Measurements from ENCODE around the gene KIFAP3. TPM values are rescaled to one million over a fixed set of nuclear protein-coding genes. Genes with fewer than 3 reads are reported as not detected.
A peak's percentile ranks its signal among the peaks of the same experiment; 100 is the strongest.
"Not testable (repeated sequence)": the region's sequence is repeated elsewhere in the genome, so short reads cannot be mapped to it uniquely, and the experiment has no call there.

KIFAP3 gene
- 14.5 TPM for total RNA-seq

DNA sequence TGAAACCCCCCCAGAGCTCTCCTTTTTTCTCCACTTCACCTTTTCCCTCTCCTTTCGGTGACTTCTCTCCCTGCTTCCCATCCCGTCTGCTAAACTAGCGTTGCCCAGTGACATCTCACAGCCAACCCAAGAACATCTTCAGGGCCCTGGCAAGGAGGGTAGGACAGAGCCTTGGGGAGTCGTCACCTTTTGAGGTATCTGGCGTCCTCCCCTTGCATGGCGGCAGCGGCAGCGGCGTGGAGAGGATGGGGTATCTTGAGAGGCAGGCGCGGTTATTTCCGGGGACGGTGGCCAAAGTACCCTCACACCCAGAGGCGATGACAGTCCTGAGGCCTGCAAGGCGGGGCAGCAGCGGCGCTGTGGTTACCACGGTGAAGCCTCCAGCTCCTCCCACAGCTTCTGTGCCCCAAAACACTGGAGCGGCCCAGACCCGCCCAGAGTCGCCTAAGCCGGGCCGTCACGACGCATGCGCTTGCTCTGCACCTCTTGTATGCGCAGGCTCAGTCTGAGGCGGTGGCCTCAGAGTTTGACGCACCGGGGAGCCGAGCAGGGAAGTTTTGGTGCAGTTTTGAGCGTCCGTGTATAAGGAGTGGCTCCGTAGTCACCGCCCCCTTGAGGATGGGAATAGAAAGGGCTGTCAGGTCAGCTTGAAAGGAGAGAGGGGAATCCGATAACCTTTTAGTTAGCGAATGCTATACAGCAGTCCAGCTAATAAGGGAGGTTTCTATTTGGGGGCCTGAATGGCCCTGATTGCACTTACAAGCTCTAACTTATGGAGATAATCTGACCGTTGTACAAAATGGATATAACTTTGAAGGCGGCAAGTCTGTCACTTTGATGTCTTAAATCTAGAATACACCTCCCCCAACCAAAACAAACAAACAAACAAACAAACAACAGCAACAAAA, at the start of gene KIFAP3:
KIFAP3 (minus strand) TSS at position 446 of the 908 bp plus-strand sequence; CDS start at position 218, 228 bp downstream.
- DNase-seq (ENCODE audit: low read depth in 2 of 3, low spot score in 2 of 3): peak; percentile 92 to 99 (median 99)

DNA sequence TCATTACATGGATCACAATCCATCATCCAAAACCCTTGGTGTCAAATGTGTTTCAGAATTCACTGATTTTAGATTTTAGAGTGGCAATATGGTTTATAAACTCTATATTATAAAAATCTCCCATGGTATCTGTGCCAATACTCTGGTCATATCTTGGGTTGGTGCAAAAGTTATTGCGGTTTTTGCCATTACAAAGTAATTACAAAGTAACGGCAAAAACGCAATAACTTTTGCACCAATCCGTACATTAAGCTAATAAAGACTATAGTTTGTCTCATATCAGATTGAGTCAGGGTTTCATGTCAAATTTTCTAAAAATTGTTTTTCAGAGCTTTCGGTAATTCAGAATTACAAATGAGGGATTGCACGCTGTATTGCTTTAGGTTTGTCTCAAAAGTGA, 47.9 kb upstream of the KIFAP3 start:
- no peak for DNase-seq (ENCODE audit: low read depth in 2 of 3, low spot score in 2 of 3)

DNA sequence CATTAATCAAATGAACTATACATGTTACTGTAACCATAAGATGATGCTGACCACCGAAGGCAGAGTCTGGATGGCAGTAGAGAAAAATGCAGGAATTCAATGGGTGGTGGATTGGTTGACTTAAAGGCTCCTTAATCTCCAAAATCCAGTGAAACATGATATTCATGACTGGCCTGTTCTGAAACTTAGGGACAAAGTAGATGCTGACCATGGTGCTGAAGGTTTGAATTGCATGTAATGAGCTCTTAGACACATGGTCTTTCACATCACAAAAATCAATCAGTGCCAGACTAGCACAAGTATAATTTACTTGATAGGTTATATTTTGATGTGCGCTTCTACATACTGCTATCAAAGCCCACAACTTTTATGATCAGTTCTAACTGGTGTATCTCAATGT, 40.4 kb upstream of the KIFAP3 start:
- no peak for DNase-seq (ENCODE audit: low read depth in 2 of 3, low spot score in 2 of 3)

DNA sequence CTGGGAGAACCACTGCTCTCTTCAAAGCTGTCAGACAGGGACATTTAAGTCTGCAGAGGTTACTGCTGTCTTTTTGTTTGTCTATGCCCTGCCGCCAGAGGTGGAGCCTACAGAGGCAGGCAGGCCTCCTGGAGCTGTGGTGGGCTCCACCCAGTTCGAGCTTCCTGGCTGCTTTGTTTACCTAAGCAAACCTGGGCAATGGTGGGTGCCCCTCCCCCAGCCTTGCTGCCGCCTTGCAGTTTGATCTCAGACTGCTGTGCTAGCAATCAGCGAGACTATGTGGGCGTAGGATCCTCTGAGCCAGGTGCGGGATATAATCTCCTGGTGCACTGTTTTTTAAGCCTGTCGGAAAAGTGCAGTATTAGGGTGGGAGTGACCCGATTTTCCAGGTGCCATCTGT, 38.6 kb upstream of the KIFAP3 start:
- DNase-seq (ENCODE audit: low read depth in 2 of 3, low spot score in 2 of 3): not testable (repeated sequence)

DNA sequence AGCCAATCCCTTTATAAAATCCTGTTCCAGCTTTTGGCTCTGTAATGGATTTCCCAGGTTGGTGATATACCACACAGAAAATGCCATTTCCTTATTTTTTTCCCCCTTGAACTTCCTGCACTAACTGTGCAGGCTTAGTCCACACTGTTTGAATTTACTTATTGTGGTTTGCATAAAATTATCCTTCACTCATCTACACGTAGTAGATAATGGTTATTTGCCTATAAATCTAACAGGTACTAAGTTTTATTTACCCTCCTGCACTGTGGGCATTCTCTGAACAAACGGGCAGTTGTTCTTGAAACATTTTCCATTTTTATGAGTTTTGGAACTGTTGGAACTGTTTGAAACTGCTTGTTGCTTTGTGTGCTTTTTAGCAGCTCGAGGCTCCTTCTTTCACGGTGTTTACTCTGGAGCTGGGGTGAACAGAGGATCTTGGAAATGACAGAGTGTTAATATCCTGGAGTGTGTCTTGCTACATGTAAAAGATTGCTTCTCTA, 23.0 kb upstream of the KIFAP3 start:
- no peak for DNase-seq (ENCODE audit: low read depth in 2 of 3, low spot score in 2 of 3)

DNA sequence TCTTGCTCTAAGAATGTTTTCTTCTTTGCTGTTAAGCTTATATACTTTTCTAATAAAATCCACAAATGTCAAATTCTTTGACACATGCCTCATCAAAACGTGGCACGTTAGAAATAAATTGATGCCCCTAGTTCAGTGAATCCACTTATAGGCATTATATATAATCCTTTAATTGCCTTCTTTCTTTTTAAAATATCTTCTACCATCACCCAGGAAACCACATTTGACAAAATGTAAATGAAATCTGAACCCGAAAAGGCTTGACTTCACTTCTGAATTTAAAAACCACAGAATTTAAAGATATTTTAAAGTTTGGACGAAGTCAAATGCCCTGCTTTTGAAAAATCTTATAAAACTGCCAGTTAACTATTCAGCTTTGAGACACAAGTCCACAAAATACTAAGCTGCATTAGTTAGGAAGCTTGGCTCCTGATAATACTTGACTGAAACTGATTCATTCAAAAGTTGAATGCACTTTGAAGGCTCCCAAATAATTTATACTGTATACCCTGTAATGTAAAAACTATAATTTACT, 22.4 kb upstream of the KIFAP3 start:
- no peak for DNase-seq (ENCODE audit: low read depth in 2 of 3, low spot score in 2 of 3)

GRCh38 chr1:170095976-170096748, 21.7 kb upstream of the KIFAP3 start:
- no peak for DNase-seq (ENCODE audit: low read depth in 2 of 3, low spot score in 2 of 3)

DNA sequence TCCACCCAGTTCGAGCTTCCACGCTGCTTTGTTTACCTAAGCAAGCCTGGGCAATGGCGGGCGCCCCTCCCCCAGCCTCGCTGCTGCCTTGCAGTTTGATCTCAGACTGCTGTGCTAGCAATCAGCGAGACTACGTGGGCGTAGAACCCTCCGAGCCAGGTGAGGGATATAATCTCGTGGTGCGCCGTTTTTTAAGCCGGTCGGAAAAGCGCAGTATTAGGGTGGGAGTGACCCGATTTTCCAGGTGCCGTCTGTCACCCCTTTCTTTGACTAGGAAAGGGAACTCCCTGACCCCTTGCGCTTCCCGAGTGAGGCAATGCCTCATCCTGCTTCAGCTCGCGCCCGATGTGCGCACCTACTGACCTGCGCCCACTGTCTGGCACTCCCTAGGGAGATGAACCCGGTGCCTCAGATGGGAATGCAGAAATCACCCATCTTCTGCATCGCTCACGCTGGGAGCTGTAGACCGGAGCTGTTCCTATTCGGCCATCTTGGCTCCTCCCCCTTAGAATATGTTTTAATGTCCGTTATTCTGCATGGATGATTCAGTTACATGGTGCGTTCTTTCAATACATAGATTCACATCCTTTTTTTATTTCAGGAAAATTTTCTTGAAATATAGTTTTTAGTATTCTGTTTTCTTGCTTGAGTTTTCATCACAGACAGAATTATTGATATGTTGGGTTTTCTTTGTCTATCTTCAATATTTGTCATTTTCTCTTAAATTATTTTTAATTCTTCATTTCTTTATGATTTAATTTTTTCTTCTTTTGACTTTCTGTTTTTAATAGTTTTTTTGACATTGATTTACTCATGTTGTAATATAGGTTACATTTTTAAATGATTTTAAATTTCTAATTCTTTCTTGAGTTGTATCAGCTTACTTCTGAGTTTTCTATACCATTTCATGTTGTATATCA, 20.5 kb upstream of the KIFAP3 start:
- DNase-seq (ENCODE audit: low read depth in 2 of 3, low spot score in 2 of 3): not testable (repeated sequence)

DNA sequence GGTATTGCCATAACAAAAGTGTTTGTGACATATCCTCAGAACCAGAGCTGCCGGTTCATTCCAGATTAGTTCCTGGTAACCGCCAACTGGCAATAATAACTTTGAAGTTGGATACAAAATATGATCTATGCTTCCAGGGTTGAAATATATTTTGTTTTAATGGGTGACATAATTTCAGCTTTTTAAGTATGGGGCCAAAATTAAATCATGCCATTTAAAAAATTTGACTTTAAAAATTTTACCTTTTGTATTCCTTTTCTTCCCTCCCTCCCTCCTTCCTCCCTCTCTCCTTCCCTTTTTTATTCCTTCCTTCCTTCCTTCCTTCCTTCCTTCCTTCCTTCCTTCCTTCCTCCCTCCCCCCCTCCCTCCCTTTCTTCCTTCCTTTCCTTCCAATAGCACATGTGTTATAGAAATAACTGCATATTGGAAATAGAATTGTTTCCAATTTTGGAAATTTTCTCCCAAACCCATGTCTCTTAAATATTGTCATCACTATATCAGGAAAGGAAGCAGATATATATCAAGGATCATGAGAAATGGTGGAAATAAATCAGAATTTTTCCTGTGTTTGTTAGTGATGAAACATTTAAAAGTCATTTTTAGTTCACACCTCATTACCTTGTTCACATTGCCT, 12.0 kb upstream of the KIFAP3 start:
- no peak for DNase-seq (ENCODE audit: low read depth in 2 of 3, low spot score in 2 of 3)

GRCh38 chr1:170085091-170085490, 10.6 kb upstream of the KIFAP3 start:
- no peak for DNase-seq (ENCODE audit: low read depth in 2 of 3, low spot score in 2 of 3)

DNA sequence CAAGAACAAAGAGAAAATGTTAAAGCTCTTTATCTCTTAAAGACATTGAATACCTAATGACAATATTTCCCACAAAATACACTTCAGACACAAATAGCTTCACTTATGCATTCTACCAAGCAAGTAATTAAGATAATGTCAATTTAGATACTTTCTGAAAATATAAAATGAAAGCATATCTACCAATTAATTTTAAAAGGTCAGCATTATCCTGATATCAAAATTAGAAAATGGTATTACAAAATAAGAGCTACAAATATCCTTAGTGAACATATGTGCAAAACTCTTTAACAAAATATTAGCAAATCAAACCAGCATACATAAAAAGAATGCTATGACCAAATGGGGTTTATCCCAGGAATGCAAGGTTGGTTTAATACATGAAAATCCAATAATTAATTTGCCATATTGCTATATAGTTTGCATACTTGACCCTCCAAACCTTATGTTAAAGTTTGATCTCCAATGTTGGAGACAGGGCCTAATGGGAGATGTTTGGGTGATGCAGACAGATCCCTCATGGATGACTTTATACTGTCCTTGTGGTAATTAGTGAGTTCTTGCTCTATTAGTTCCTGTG, 4.2 kb upstream of the KIFAP3 start:
- DNase-seq (ENCODE audit: low read depth in 2 of 3, low spot score in 2 of 3): no peak

DNA sequence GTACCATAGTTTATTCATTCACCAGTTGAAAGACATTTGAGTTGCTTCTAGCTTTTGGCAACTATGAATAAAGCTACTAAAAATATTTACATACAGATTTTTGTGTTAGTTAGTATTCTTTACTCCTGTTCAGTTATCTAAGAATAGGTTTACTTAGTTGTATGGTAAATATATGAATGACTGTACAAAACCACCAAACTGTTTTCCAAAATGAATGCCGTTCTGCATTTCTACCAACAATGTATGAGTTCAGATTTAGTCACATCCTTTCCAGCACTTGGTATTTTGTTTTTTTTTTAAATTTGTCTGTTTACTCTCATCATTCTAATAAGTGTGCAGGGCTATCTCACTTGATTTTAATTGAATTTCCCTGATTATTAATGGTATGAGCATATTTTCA, 3.4 kb upstream of the KIFAP3 start:
- DNase-seq (ENCODE audit: low read depth in 2 of 3, low spot score in 2 of 3): no peak

- DNase-seq (ENCODE audit: low read depth in 2 of 3, low spot score in 2 of 3): not testable (repeated sequence)
Measured at GRCh38 chr1:170076952-170077351, 2.5 kb upstream of the KIFAP3 start.

DNA sequence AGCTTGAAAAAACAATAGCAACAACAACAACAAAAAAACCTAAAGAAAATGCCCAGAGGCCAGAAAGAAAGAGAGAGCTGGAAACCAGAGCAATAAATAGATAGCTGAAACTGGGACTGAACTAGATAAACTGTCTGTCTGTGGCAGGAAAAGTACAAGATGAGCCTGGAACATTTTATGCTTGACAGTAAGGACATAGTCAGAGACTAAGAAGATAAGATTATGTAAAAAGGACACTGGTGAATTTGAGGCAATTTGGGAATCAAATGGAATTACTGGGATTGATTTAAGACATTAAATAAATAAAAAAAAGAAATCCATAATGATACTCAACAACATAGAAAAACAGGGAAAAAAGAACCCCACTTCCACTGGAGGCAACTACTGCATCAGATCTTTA, 1.7 kb upstream of the KIFAP3 start:
- no peak for DNase-seq (ENCODE audit: low read depth in 2 of 3, low spot score in 2 of 3)

DNA sequence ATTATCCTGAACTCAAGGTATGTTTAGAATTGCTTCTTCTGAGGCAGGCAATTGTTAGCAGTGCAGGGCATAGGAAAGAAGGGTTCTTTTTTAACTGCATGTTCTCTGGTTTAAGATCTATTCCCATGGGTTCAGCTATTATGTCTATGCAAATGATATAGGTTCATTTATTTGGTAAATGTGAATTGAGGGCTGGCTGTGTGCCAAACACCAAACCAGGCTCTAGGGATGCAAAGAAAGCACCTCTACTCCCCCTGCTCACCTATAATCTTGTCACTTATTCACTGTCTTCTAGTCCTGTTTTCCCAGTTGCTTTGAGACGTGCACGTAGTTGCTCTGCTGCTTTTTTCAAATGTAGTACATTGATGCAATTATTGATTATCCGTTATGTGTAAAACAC, 691 bp upstream of the KIFAP3 start:
- DNase-seq (ENCODE audit: low read depth in 2 of 3, low spot score in 2 of 3): no peak

DNA sequence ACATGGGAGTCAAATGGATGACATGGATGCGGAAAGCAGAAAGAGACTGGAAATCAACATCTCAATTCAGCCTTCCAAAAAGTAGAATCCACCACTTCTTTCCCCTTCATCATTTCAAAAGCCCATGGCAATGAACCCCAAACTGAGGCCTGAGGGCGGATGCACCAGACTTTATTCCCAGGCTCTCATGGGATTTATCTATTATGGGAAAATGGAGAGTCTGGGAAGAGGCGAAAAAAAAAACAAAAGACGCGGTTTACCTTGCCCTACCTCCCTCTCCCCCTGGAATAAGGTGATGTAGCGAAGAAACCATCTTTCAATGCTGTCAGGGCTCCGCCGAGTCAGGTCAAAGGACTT, 624 bp downstream of the KIFAP3 start:
- no peak for DNase-seq (ENCODE audit: low read depth in 2 of 3, low spot score in 2 of 3)

- DNase-seq (ENCODE audit: low read depth in 2 of 3, low spot score in 2 of 3): no peak
Measured at GRCh38 chr1:170071378-170071777, 3.1 kb downstream of the KIFAP3 start.

DNA sequence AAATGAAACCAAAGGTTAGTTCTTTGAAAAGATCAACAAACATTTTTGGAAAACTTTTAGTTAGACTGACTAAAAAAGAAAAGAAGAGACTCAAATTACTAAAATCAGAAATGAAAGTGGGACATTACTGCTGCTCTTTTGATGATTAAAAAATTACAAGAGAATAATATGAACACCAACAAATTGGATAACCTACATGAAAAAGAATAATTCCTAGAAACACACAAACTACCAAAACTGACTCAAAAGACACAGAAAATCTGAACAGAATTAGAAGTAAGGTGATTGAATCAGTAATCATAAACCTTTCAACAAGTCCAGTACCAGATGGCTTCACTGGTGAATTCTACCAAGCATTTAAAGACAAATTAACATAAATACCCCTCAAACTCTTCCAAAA, 5.6 kb downstream of the KIFAP3 start:
- no peak for DNase-seq (ENCODE audit: low read depth in 2 of 3, low spot score in 2 of 3)

GRCh38 chr1:170067253-170067819, 7.2 kb downstream of the KIFAP3 start:
- DNase-seq (ENCODE audit: low read depth in 2 of 3, low spot score in 2 of 3): peak in 2 of 3 donors; percentile 29 to 37

Data from hematopoietic multipotent progenitor cell (in vitro differentiated cells).